Islet of Langerhans (tissue), 1 donor: ENCODE data around the gene MATR3.
"Not testable (repeated sequence)": the region's sequence is repeated elsewhere in the genome, so short reads cannot be mapped to it uniquely, and the experiment has no call there.

Source experiments
- FAIRE-seq: peaks from one replicate; lab custom pipeline; 2011; peaks lifted over from hg19 to GRCh38; lab: Jason Lieb, UNC

Gene MATR3

GRCh38 chr5:139354186-139354585, 60.6 kb downstream of the MATR3 start:
- FAIRE-seq, result no peak

GRCh38 chr5:139355900-139356299, 62.4 kb downstream of the MATR3 start:
- FAIRE-seq, result not testable (repeated sequence)

GRCh38 chr5:139358064-139358463, 64.5 kb downstream of the MATR3 start:
- FAIRE-seq, result no peak

GRCh38 chr5:139360384-139360783, 66.8 kb downstream of the MATR3 start:
- FAIRE-seq, result no peak

- no peak for FAIRE-seq
Measured at GRCh38 chr5:139361835-139362429, 68.4 kb downstream of the MATR3 start.

GRCh38 chr5:139363937-139364336, 70.4 kb downstream of the MATR3 start:
- no peak for FAIRE-seq

GRCh38 chr5:139364466-139364865, 70.9 kb downstream of the MATR3 start:
- no peak for FAIRE-seq

- FAIRE-seq, result no peak
Measured at GRCh38 chr5:139368613-139369012, 75.1 kb downstream of the MATR3 start.

GRCh38 chr5:139369181-139369580, 75.6 kb downstream of the MATR3 start:
- FAIRE-seq, result no peak

- FAIRE-seq, result no peak
Measured at GRCh38 chr5:139371482-139372435, 78.2 kb downstream of the MATR3 start.

- no peak for FAIRE-seq
Measured at GRCh38 chr5:139374909-139375308, 81.4 kb downstream of the MATR3 start.

- FAIRE-seq, result no peak
Measured at GRCh38 chr5:139376364-139376763, 82.8 kb downstream of the MATR3 start.

- FAIRE-seq, result no peak
Measured at GRCh38 chr5:139377226-139377625, 83.7 kb downstream of the MATR3 start.

- FAIRE-seq, result no peak
Measured at GRCh38 chr5:139378101-139378825, 84.7 kb downstream of the MATR3 start.

GRCh38 chr5:139378941-139379361, 85.4 kb downstream of the MATR3 start:
- no peak for FAIRE-seq

- no peak for FAIRE-seq
Measured at GRCh38 chr5:139379626-139380449, 86.3 kb downstream of the MATR3 start.
